Measurements from ENCODE around the gene RAB7A. TPM values are rescaled to one million over a fixed set of nuclear protein-coding genes. Genes with fewer than 3 reads are reported as not detected.

RAB7A gene
- polyA plus RNA-seq, 1 donor from 2014 or later: 42.4 TPM

- Histone ChIP-seq H2AFZ (ENCODE audit: low read depth, low read length) (no peak overlapping the region), H3K27me3 (ENCODE audit: insufficient read depth, low read depth, low read length) (no peaks in the 10 kb centered on the region), H3F3A (ENCODE audit: insufficient read depth, low read length, poor library complexity, severe bottlenecking) (no peaks in the 10 kb centered on the region), H3K9me2 (ENCODE audit: insufficient read depth, low read length) (no peaks in the 10 kb centered on the region), H3K27ac (ENCODE audit: low read length) (no peak overlapping the region), H3K4me2 (ENCODE audit: low read length) (no peak overlapping the region), H3K36me3 (ENCODE audit: insufficient read depth, low read length) (no peaks in the 10 kb centered on the region), H3K9ac (ENCODE audit: low read length) (no peak overlapping the region), H3K4me3 (ENCODE audit: low read length) (no peak overlapping the region), H3K79me2 (replicated peaks; ENCODE audit: insufficient read depth, low read length) (peaks cover 73% of the 10 kb centered on the region), H4K20me1 (ENCODE audit: insufficient read depth) (no peaks in the 10 kb centered on the region), H3K9me3 (ENCODE audit: low read length) (no peaks in the 10 kb centered on the region)
- no peak for TF ChIP-seq EZH2 (IDR thresholded peaks at IDR 0.05; ENCODE audit: borderline replicate concordance, insufficient read depth, low read length, poor library complexity, severe bottlenecking)
- TF ChIP-seq SMC3 (conservative IDR thresholded peaks at IDR 0.05; ENCODE audit: poor library complexity): no peak
- no peak for TF ChIP-seq EP300 (conservative IDR thresholded peaks at IDR 0.05; ENCODE audit: poor library complexity, severe bottlenecking)
- no peak for TF ChIP-seq TAF1 (IDR thresholded peaks at IDR 0.05; ENCODE audit: low read depth)
- no peak for TF ChIP-seq POLR2AphosphoS5 (IDR thresholded peaks at IDR 0.05)
- TF ChIP-seq REST (IDR thresholded peaks at IDR 0.05; ENCODE audit: borderline replicate concordance): no peak
- no peak for TF ChIP-seq RAD21 (conservative IDR thresholded peaks at IDR 0.05)
- TF ChIP-seq CTCF (IDR thresholded peaks at IDR 0.05; ENCODE audit: poor library complexity, severe bottlenecking): no peak
- no peak for TF ChIP-seq MXI1 (conservative IDR thresholded peaks at IDR 0.05; ENCODE audit: poor library complexity, severe bottlenecking)
These were observed 9.9 kb downstream of the RAB7A start for GRCh38 chr3:128735884-128736283.

DNA sequence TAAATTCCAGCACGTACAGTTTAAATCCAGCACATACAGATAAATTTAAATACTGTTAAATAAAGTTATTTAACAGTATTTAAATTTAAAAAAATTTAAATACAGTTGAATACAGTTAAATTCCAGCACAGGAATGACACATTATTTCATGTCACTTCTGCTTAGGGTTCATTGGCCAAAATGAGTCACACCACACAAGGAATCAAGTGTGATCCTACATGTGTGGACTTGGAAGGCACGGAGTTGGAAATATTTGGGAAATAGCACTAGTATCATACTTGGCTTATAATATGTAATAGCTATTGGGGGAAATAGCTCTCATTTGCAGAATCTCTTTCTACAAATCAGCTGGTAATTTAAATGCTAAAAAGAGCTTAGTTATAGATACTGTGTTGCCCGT, 10.6 kb downstream of the RAB7A start:
- Histone ChIP-seq H3K9ac (ENCODE audit: low read length) (no peak overlapping the region), H3K36me3 (ENCODE audit: insufficient read depth, low read length) (no peaks in the 10 kb centered on the region), H3K4me2 (ENCODE audit: low read length) (no peak overlapping the region), H3K9me3 (ENCODE audit: low read length) (no peaks in the 10 kb centered on the region), H2AFZ (ENCODE audit: low read depth, low read length) (no peak overlapping the region), H3F3A (ENCODE audit: insufficient read depth, low read length, poor library complexity, severe bottlenecking) (no peaks in the 10 kb centered on the region), H3K9me2 (ENCODE audit: insufficient read depth, low read length) (no peaks in the 10 kb centered on the region), H3K79me2 (replicated peaks; ENCODE audit: insufficient read depth, low read length) (peaks cover 73% of the 10 kb centered on the region), H3K27me3 (ENCODE audit: insufficient read depth, low read depth, low read length) (no peaks in the 10 kb centered on the region), H3K27ac (ENCODE audit: low read length) (no peak overlapping the region), H3K4me3 (ENCODE audit: low read length) (no peak overlapping the region), H4K20me1 (ENCODE audit: insufficient read depth) (no peaks in the 10 kb centered on the region)
- TF ChIP-seq SMC3 (conservative IDR thresholded peaks at IDR 0.05; ENCODE audit: poor library complexity): no peak
- TF ChIP-seq POLR2AphosphoS5 (IDR thresholded peaks at IDR 0.05): no peak
- TF ChIP-seq EP300 (conservative IDR thresholded peaks at IDR 0.05; ENCODE audit: poor library complexity, severe bottlenecking): no peak
- no peak for TF ChIP-seq RAD21 (conservative IDR thresholded peaks at IDR 0.05)
- TF ChIP-seq TAF1 (IDR thresholded peaks at IDR 0.05; ENCODE audit: low read depth): no peak
- TF ChIP-seq CTCF (IDR thresholded peaks at IDR 0.05; ENCODE audit: poor library complexity, severe bottlenecking): no peak
- no peak for TF ChIP-seq EZH2 (IDR thresholded peaks at IDR 0.05; ENCODE audit: borderline replicate concordance, insufficient read depth, low read length, poor library complexity, severe bottlenecking)
- no peak for TF ChIP-seq MXI1 (conservative IDR thresholded peaks at IDR 0.05; ENCODE audit: poor library complexity, severe bottlenecking)
- no peak for TF ChIP-seq REST (IDR thresholded peaks at IDR 0.05; ENCODE audit: borderline replicate concordance)

All from neural cell (in vitro differentiated cells).